ENCODE results near the gene GAS2L3.
A peak's percentile ranks its signal among the peaks of the same experiment; 100 is the strongest.
"Not testable (repeated sequence)": the region's sequence is repeated elsewhere in the genome, so short reads cannot be mapped to it uniquely, and the experiment has no call there.

The GAS2L3 gene

GRCh38 chr12:100573292-100574186, at the start of gene GAS2L3:
Gene GAS2L3, plus strand, starts transcription at chr12:100573684. Its CDS starts 21,221 bp downstream, at chr12:100594905.
- DNase-seq = peak; percentile 46

DNA sequence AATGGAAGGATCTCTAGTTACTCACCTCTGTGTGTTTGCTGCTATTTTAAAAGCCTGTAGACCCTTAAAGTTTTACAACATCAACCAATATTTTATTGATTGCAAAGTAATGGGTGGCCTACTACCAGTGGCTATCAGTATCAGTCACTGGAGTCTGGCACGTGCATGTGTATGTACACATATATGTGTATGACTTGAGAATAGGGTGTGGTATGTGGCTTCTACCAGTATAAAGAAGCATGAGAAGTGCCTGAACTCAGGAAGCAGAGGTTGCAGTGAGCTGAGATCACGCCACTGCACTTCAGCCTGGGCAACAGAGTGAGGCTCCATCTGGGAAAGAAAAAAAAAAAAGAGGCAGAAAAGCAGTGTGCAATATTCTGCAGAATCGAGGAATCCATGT, 45.5 kb upstream of the GAS2L3 start:
- no peak for DNase-seq

DNA sequence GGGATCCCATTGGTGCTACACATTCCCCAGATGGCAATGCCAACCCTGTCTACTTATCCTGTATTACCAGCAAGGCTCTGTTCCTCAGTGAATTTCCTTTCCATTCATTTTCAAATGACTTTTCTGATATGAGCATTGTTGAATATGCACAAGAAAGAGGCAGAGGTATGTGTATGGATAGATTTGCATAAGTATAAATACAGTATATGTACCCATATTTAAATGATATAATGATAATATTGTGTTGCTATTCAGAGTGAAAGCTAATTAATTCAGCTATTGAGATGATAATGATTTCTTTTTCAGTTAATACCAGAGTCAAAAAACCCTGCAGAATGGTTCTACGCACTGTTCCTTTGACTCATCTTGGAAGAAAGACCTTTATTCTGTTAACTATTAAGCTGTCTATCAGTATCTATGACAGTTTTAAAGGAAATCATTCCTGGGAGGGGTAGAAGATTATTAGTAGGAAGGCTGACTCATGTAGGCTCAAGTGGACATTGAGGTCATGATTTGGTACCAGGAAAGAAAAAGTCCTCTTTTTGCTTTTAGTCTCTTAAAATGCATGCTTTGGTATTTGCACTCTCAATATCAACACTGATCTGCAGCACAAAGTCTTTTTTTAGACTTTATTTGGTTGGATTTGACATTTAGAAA, 44.9 kb upstream of the GAS2L3 start:
- no peak for DNase-seq

GRCh38 chr12:100529756-100530350, 43.6 kb upstream of the GAS2L3 start:
- DNase-seq = no peak

DNA sequence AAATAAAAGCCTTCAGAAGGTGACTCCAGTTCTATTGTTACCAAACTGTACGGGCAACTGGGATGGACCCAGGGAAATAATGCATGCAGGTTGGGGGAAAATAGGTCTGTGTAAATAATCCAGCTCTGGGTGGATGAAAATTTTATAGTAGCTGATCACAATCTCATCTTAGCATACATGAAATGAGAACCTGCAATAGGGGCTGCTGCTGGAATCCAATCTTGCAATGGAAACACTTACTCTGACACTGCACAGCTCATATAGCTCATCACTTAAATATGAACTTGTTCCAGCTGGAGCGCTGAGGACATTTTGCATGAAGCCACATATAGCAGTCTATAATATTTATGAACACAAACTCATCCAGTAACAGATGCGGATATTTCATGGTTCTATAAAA, 40.1 kb upstream of the GAS2L3 start:
- no peak for DNase-seq

DNA sequence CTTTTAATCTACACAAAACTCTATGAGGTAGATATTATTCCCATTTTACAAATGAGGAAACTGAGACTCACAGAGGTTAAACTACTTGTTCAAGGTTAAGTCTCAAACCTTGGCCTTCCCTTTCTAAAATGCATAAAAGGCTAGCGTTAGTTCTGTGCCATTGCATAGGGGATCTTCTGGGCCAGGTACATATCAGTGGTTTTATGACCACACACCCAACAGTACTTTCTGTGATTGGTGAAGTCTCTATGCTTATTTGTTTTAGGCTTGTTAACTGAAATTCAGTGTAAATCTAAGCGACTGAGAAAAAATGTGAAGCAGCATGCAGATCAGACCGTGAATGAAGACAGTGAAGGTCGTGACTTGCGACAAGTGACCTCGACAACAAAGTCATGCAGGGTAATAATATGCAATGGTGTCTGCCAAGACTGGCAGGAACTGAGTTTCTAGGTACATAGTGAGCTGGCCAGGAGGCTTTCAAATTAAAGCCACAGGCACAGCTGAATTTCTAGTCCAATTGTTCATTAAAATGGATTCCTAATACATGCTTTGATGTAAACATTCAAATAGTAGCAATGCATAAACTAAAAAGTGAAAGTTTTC, 38.8 kb upstream of the GAS2L3 start:
- DNase-seq = no peak

DNA sequence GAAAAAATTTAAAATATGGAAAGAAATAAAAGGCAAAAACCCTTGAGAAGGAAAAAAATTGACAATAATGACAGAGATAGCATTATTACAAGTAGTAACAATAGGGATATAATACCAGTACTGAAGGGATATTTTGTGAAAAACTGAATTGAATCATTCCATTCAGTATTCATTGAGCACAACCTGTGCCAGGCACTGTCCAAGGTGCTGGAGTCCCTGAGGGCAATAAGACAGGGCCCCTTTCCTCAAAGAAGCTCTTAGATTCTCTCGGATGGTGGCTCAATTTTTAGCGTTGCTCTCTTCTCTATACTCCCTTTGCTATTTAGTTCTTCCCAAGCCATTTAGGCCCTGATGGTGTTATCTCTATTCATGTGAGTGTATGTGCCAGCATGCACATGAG, 34.3 kb upstream of the GAS2L3 start:
- no peak for DNase-seq

- no peak for DNase-seq
These were observed 29.3 kb upstream of the GAS2L3 start for GRCh38 chr12:100544165-100544564.

- no peak for DNase-seq
These were observed 28.4 kb upstream of the GAS2L3 start for GRCh38 chr12:100545092-100545491.

DNA sequence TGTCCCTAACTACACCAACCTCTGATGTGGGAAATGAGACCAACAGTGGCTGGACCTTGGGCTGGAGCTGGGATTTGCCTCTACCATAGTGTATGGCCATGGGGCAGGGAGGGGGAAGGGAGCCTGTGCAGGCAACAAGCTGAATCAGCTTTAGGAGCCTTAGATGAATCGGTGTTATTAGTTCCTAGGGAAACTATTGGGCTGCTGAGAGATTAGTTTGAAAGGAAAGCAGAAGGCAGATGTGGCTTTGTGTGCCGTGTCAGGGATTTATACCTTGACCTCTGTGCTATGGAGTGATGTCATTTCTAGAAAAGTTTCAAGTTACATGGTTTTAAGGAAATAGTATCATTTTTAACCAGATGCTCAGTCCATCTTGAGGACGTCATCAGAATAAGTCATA, 19.5 kb upstream of the GAS2L3 start:
- DNase-seq = no peak

DNA sequence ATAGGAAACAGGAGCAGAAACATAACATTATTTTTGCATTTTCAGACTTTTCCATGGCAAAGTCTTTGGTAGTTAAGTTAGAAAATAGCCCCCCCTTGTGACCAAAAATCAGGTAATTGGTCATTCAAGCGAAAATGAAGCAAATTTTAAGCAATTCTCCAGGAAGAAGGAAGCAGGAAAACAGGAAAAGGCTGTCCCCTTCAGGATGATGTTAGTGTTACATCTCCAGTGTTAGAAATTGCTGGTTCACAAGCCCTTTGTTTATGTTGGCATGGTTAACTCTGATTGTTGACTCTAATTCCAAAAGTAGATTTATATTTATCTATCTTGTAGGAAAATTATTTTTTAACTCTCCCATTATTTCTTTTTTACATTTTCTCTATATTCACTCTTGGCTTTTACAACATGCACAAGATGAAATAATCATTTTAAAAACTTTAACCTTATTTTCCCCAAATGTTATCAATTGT, 18.8 kb upstream of the GAS2L3 start:
- peak; percentile 40 for DNase-seq

GRCh38 chr12:100555722-100556121, 17.8 kb upstream of the GAS2L3 start:
- DNase-seq = no peak

- no peak for DNase-seq
These were observed 16.1 kb upstream of the GAS2L3 start for GRCh38 chr12:100557357-100557756.

DNA sequence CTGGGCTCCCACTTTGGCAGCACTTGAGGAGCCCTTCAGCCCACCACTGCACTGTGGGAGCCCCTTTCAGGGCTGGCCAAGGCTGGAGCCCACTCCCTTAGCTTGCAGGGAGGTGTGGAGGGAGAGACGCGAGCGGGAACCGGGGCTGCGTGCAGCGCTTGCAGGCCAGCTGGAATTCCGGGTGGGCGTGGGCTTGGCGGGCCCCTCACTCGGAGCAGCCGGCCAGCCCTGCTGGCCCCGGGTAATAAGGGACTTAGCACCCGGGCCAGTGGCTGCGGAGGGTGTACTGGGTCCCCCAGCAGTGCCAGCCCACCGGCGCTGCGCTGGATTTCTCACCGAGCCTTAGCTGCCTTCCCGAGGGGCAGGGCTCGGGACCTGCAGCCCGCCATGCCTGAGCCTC, 14.2 kb upstream of the GAS2L3 start:
- DNase-seq = not testable (repeated sequence)

DNA sequence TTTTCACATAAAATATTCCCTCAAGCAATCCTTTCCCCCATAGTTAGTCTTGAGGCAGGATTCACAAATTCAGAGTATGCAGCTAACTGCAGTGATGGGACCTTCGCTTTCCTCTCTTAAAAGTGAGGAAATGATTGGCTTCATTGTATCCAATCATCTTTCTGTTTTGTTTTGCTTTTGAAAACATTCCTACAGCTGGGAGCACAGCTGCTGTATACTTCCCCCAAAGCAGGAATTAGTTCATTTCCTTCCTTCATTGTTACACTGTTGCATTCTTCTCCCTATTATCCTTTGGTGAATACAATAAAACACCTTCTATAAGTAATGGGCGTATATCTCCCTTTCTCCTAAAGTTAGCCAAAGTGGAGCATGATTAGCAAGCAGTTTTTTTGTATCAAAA, 9.4 kb upstream of the GAS2L3 start:
- no peak for DNase-seq

DNA sequence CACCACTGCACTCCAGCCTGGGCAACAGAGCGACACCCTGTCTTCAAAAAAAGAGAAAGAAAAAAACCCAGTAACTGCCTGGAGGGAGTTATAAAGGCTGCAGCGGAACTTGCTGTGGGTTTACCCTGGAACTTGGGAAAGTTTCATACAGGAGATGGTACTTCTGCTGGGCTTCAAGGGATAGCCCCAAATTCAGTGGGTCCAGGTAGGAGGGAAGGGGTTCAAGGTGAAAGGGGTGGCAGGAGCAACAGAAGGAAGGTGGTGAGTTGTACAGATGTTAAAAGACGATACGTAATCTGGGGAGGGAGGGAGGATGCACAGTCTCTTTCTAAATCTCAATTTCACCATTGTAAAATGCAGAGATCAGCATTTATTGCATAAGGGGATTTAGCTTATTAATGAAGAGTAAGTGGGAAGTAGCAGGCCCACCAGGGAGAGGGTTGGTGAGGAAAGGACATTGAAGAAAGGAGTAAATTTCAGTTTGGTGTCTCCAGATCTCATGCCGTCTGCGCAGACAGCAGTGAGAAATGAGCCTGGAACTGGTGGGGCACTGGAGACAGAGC, 8.5 kb upstream of the GAS2L3 start:
- no peak for DNase-seq

- DNase-seq = no peak
These were observed 7.4 kb upstream of the GAS2L3 start for GRCh38 chr12:100565987-100566545.

DNA sequence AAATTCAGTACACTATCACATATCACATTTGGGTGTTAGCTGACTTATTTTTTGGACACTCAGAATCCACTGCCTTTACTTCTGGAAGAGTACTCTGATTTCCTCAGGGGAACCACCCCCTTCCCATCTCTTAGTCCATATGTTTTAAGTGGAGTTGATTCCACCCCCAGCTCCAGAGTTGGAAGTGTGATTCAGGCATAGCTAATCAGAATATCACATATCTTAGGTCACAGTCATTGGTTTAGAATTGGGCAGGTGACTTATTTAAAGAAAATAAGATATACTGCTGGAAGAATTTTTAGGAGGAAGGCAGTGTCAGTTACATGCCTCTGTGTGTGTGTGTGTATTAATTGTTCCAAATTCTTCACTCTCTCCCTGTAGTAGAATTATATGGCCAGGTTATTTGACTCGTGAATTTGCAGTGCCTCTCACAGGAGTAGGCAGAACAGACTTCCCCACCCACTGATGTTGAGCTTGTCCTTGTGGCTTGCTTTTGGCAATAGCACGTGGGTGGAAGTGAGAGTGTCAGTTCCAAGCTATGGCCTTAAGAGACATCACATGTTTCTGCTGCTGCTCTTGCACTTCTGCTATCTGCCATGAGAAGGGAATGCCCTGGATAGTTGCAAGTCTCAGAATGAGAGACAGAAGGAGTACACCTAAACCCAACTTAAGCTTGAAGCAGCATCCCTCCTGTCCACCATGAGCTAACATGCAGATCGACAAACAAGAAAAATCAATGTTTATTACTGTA, 6.4 kb upstream of the GAS2L3 start:
- no peak for DNase-seq

DNA sequence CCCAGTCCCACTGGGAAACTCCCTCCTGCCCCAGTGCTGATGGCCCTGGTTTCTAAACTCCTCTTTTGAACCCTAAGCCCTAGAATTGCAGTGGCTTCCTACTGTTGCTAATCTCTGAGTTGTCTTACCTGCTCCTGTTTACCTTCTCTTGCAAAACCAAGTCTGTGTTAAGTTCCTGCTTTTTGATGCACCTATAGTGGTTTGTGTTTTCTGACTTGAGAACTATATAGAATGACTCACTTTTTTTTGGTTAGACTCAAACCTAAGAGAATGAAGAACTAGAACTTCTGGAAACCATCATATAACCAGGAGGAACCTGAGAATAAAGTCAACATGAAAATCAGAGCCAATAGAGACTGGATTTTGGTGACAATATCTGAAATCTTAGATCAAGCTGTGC, 5.5 kb upstream of the GAS2L3 start:
- DNase-seq = no peak

DNA sequence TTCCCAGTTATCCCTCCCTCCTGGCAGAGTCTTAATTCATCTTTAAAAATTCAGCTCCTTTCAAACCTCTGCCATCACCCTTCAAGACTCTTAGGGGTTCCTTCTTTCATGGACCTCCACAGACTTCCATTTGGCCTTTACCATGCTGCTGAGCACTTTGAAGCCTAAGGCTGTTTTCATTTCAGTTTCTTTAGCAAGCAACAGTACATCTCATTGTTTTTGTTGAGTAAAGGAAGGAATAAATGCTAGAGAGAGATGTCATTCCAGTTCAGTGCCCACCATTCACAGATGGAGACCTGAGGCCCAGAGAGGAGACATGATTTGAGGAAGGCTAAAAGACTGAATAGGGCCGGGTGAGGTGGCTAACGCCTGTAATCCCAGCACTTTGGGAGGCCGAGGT, 1.3 kb upstream of the GAS2L3 start:
- no peak for DNase-seq

- no peak for DNase-seq
These were observed 947 bp downstream of the GAS2L3 start for GRCh38 chr12:100574187-100575074.
